HepG2 (cell line): ENCODE measurements around the gene VPS9D1. TPM values are rescaled to one million over a fixed set of nuclear protein-coding genes. Genes with fewer than 3 reads are reported as not detected.
A peak's percentile ranks its signal among the peaks of the same experiment; 100 is the strongest.

Experiments used
- ASH2L ChIP-seq: fragments of 300-600, 200-600 bp; sonication (generic); IDR thresholded peaks from 2 replicates; pipeline ENCODE4 v1.7.0; 2017; ENCODE audit warnings: low read depth, mild to moderate bottlenecking, moderate library complexity, mixed read lengths, low read length; ENCODE audit not compliant: insufficient read length
- ATF1 ChIP-seq: IDR thresholded peaks from 2 replicates; pipeline ENCODE4 v1.6.1; 2016; ENCODE audit warnings: mild to moderate bottlenecking, control low read depth
- CC2D1A ChIP-seq: sonication (generic); formaldehyde crosslinking; IDR thresholded peaks from 2 replicates; pipeline ENCODE4 v1.8.1; 2023; ENCODE audit warnings: mild to moderate bottlenecking, missing genetic modification reagents
- KLF16 ChIP-seq, 2 experiments: sonication (generic) in 1 of 2; formaldehyde crosslinking in 1 of 2; IDR thresholded peaks; 2 replicates each; pipeline versions ENCODE4 v1.6.1 to v1.8.0; 2016 to 2023; ENCODE audit warnings: missing genetic modification reagents in 2 of 2, missing compliant biosample characterization in 1 of 2
- MED8 ChIP-seq: sonication (generic); formaldehyde crosslinking; IDR thresholded peaks from 2 replicates; pipeline ENCODE4 v1.8.1; 2023; ENCODE audit warnings: mild to moderate bottlenecking, missing genetic modification reagents; ENCODE audit not compliant: insufficient replicate concordance
- NFRKB ChIP-seq: fragments of 450-650 bp; IDR thresholded peaks from 2 replicates; pipeline ENCODE4 v1.6.1; 2017
- RELA ChIP-seq: sonication (generic); formaldehyde crosslinking; IDR thresholded peaks from 2 replicates; pipeline ENCODE4 v1.4.0; 2020; ENCODE audit warnings: missing genetic modification reagents
- SMARCE1 ChIP-seq: fragments of 450-650 bp; IDR thresholded peaks from 2 replicates; pipeline ENCODE4 v1.6.1; 2017; ENCODE audit warnings: borderline replicate concordance
- SP2 ChIP-seq: sonication (generic); formaldehyde crosslinking; IDR thresholded peaks from 2 replicates; pipeline ENCODE4 v1.5.1; 2020; ENCODE audit warnings: mild to moderate bottlenecking, missing genetic modification reagents
- TEAD3 ChIP-seq: optimal IDR thresholded peaks from 2 replicates; pipeline ENCODE3; 2016; ENCODE audit warnings: borderline replicate concordance
- ZBTB2 ChIP-seq: sonication (generic); formaldehyde crosslinking; IDR thresholded peaks from 2 replicates; pipeline ENCODE4 v1.8.0; 2022; ENCODE audit warnings: low read depth, missing genetic modification reagents
- ZBTB7A ChIP-seq: sonication (generic); formaldehyde crosslinking; IDR thresholded peaks from 2 replicates; pipeline ENCODE4 v1.8.0; 2022; ENCODE audit warnings: mild to moderate bottlenecking, missing genetic modification reagents
- ZNF224 ChIP-seq: sonication (generic); formaldehyde crosslinking; IDR thresholded peaks from 2 replicates; pipeline ENCODE4 v1.5.0; 2020; ENCODE audit warnings: mild to moderate bottlenecking, missing genetic modification reagents
- ZNF512B ChIP-seq: sonication (generic); formaldehyde crosslinking; IDR thresholded peaks from 2 replicates; pipeline ENCODE4 v1.5.1; 2020; ENCODE audit warnings: missing genetic modification reagents, mild to moderate bottlenecking, borderline replicate concordance
- ZNF607 ChIP-seq: sonication (generic); formaldehyde crosslinking; IDR thresholded peaks from 2 replicates; pipeline ENCODE4 v1.5.1; 2020; ENCODE audit warnings: missing genetic modification reagents, mild to moderate bottlenecking, borderline replicate concordance
- ZNF652 ChIP-seq: IDR thresholded peaks from 2 replicates; pipeline ENCODE4 v1.6.1; 2016; ENCODE audit warnings: low read depth, borderline replicate concordance
- ZNF704 ChIP-seq: sonication (generic); formaldehyde crosslinking; IDR thresholded peaks from 2 replicates; pipeline ENCODE4 v1.8.1; 2023; ENCODE audit warnings: mild to moderate bottlenecking, inconsistent platforms, moderate library complexity, missing genetic modification reagents, borderline replicate concordance
- ZNF724P ChIP-seq: sonication (generic); formaldehyde crosslinking; IDR thresholded peaks from 2 replicates; pipeline ENCODE4 v1.8.0; 2022; ENCODE audit warnings: missing genetic modification reagents, borderline replicate concordance
- ZSCAN5A ChIP-seq: sonication (generic); formaldehyde crosslinking; IDR thresholded peaks from 2 replicates; pipeline ENCODE4 v1.8.0; 2022; ENCODE audit warnings: mild to moderate bottlenecking, missing genetic modification reagents, borderline replicate concordance
- polyA plus RNA-seq, 8 experiments: library from polyadenylated mRNA; depleted of rRNA in 3 of 8; stranded (reverse) in 7 of 8; unstranded in 1 of 8; fragments of >200 nt; fragmentation: Illumina TruSeq in 4 of 8; extraction: Trizol in 4 of 8; gene quantifications; 2 replicates each; pipeline versions ENCODE4 v1.2.1 to v1.2.3, GENCODE V29; 2011 to 2016; ENCODE audit warnings: low read depth in 4 of 8, missing spikeins in 1 of 8, mixed read lengths in 1 of 8; ENCODE audit not compliant: insufficient read depth in 1 of 8
- total RNA-seq, 5 experiments: library from RNA; depleted of rRNA; stranded (reverse); fragments of >200 nt; fragmentation: Illumina TruSeq; extraction: Trizol; gene quantifications; 2 replicates each; pipeline ENCODE4 v1.2.3, GENCODE V29; 2016; ENCODE audit warnings: low read depth in 1 of 5
- TF ChIP-seq, protein P1 (sequence below): IDR thresholded peaks from 2 replicates; pipeline ENCODE4 v1.6.1; 2016
- TF ChIP-seq, protein P2 (sequence below): sonication (generic); formaldehyde crosslinking; IDR thresholded peaks from 2 replicates; pipeline ENCODE4 v1.8.1; 2023; ENCODE audit warnings: mild to moderate bottlenecking, moderate library complexity, missing genetic modification reagents

Gene VPS9D1
- total and polyA plus RNA-seq, 2 of the 13 experiments (the other 11 are each of a cell fraction or from before 2014, with no cell fraction given), result 10.1 to 13.2 TPM

GRCh38 chr16:89658221-89658879 lies 62.3 kb downstream of the VPS9D1 start (continued):
- TF ChIP-seq ZNF512B (CRISPR knock-in tag) (no peak), ZNF224 (CRISPR knock-in tag) (no peak), ZBTB2 (no peak), SP2 (0 out of 2 replicates have a peak, but pooled peaks have one; percentile 26), TEAD3 (CRISPR knock-in tag) (peak; percentile 9), ZBTB7A (no peak), ZNF652 (CRISPR knock-in tag) (0 out of 2 replicates have a peak, but pooled peaks have one; percentile 2), ATF1 (CRISPR knock-in tag) (no peak), ZNF704 (0 out of 2 replicates have a peak, but pooled peaks have one; percentile 5), ZNF724P (CRISPR knock-in tag) (peak; percentile 16; the same call in 1 of the 2 replicates), ASH2L (no peak), MED8 (CRISPR knock-in tag) (no peak), CC2D1A (no peak), NFRKB (no peak), KLF16 (CRISPR knock-in tag; IDR thresholded peaks at IDR 0.05) (no peak), RELA (CRISPR knock-in tag) (no peak), SMARCE1 (no peak), ZSCAN5A (CRISPR knock-in tag) (0 out of 2 replicates have a peak, but pooled peaks have one; percentile 52), ZNF607 (CRISPR knock-in tag) (peak; percentile 59; the same call in 1 of the 2 replicates)
- TF ChIP-seq, protein P1, sequence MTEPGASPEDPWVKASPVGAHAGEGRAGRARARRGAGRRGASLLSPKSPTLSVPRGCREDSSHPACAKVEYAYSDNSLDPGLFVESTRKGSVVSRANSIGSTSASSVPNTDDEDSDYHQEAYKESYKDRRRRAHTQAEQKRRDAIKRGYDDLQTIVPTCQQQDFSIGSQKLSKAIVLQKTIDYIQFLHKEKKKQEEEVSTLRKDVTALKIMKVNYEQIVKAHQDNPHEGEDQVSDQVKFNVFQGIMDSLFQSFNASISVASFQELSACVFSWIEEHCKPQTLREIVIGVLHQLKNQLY, result no peak
- TF ChIP-seq, protein P2, sequence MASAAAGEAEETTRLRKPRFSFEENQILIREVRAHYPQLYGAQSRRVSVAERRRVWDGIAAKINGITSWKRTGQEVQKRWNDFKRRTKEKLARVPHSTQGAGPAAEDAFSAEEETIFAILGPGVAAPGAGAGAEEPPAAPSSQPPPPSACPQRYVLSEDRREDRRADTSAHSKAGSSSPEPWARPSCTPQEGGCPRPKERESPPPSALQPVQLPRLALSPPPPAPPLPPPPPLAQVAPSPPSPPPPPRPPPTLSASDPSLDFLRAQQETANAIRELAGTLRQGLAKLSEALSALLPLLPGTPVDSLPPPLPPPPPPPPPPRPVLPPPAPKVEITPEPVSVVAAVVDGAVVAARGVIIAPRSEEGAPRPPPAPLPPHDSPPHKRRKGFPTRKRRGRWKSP (CRISPR knock-in tag), result no peak
